T-helper 2 cell treated with Interferon-gamma antibody and Interleukin-4, amounts not matched to agents 5 μg/mL and 100 μg/mL, for 36 hours (primary cell): ENCODE results near the gene ATM.

Source experiments
- DNase-seq: peaks from one replicate; pipeline ENCODE4 v3.0.0; 2021; ENCODE audit warnings: low spot score
- H3K27ac Mint-ChIP-seq: one replicate; pipeline ENCODE4 v1.8.0; 2021; ENCODE audit warnings: mild to moderate bottlenecking, mixed read lengths
- H3K27me3 Mint-ChIP-seq: one replicate; pipeline ENCODE4 v1.8.0; 2021; ENCODE audit warnings: low read depth, mixed read lengths
- H3K36me3 Mint-ChIP-seq: one replicate; pipeline ENCODE4 v1.8.0; 2021; ENCODE audit warnings: low read depth, mixed read lengths
- H3K4me1 Mint-ChIP-seq: one replicate; pipeline ENCODE4 v1.8.0; 2021; ENCODE audit warnings: low read depth, mixed read lengths
- H3K4me3 Mint-ChIP-seq: one replicate; pipeline ENCODE4 v1.8.0; 2022; ENCODE audit warnings: mild to moderate bottlenecking, moderate library complexity, mixed read lengths
- H3K9me3 Mint-ChIP-seq: one replicate; pipeline ENCODE4 v1.8.0; 2021; ENCODE audit warnings: mixed read lengths

Gene ATM

DNA sequence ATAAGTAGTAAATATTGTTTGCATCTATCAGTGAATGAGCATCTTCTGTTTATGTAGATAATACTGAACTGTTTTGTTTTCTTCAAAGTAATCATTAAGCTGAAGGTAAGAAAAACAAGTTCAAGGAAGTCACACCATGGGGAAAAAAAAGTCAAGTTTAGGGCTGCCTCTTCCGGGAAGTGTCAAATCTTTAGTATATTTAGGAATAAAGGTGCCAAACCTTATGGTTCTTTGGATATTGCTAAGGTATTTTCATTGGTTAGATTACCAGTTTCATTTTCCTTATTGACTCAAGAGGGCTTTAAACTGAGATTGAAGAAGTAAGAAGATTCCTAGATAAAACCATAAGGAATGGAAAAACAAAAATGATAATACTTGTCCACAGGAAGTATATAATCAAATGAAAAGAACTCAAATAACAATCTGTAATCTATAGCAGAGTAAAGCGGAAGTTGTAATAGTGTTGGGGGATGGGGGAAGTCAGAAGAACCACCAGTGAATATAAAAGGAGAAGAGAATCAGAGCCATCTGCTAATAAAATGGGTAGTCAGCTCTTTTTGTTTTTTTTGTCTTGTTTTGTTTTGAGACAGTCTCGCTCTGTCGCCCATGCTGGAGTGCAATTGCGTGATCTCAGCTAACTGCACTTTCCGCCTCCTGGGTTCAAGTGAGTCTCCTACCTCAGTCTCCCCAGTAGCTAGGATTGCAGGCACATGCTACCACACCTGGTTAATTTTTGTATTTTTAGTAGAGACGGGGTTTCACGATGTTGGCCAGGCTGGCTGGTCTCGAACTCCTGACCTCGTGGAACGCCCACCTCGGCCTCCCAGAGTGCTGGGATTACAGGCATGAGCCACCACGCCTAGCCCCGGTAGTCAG is 2.3 kb downstream of the ATM start:
- Mint-ChIP-seq H3K9me3 (no peaks in the 10 kb centered on the region), H3K27ac (no peak overlapping the region), H3K4me1 (peaks cover 36% of the 10 kb centered on the region), H3K27me3 (no peaks in the 10 kb centered on the region), H3K36me3 (peaks cover 46% of the 10 kb centered on the region), H3K4me3 (no peak overlapping the region)
- DNase-seq, result peak; percentile 28

DNA sequence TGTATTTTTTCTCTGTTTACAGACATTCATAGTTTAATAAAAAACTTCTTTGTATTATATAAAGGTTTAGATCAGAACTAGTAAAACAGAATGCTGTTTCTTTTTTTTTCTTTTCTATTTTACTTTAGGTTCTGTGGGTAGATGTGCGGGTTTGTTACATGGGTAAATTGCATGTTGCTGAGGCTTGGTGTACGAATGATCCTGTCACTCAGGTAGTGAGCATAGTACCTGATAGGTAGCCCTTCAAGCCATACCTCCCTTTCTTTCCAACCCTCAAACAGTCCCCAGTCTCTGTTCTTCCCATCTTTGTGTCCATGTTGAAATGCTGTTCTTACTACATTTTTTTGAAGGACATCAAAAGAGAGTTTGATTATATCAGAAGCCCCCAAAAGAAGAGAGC is 3.2 kb downstream of the ATM start:
- H3K36me3 Mint-ChIP-seq, result peaks cover 46% of the 10 kb centered on the region
- H3K4me3 Mint-ChIP-seq, result peak overlapping the region; percentile 70
- H3K27me3 Mint-ChIP-seq, result no peaks in the 10 kb centered on the region
- H3K4me1 Mint-ChIP-seq, result peaks cover 29% of the 10 kb centered on the region
- DNase-seq, result no peak
- H3K9me3 Mint-ChIP-seq, result no peaks in the 10 kb centered on the region
- H3K27ac Mint-ChIP-seq, result peak overlapping the region; percentile 70

DNA sequence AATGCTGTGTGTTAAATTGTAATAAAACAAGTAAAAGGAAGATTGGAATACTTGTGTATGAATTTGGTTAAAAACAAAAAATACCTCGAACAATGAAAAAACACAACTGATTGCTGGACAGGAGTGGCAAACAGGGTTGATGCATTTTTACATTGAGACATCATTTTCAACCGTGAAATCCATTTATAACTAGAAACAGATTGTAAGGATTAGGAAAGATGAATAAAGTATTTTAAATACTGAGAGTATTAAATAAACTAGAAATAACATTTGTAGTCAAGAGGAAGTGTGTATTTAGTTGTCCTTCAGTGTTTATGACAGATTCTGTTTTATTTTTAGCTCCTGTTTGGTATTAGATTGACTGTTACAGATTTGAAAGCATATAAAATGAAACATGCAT is 5.4 kb downstream of the ATM start:
- Mint-ChIP-seq H3K4me1 (peaks cover 30% of the 10 kb centered on the region), H3K27me3 (no peaks in the 10 kb centered on the region), H3K36me3 (peaks cover 57% of the 10 kb centered on the region), H3K4me3 (peak overlapping the region; percentile 49), H3K27ac (peak overlapping the region; percentile 21), H3K9me3 (no peaks in the 10 kb centered on the region)
- no peak for DNase-seq

DNA sequence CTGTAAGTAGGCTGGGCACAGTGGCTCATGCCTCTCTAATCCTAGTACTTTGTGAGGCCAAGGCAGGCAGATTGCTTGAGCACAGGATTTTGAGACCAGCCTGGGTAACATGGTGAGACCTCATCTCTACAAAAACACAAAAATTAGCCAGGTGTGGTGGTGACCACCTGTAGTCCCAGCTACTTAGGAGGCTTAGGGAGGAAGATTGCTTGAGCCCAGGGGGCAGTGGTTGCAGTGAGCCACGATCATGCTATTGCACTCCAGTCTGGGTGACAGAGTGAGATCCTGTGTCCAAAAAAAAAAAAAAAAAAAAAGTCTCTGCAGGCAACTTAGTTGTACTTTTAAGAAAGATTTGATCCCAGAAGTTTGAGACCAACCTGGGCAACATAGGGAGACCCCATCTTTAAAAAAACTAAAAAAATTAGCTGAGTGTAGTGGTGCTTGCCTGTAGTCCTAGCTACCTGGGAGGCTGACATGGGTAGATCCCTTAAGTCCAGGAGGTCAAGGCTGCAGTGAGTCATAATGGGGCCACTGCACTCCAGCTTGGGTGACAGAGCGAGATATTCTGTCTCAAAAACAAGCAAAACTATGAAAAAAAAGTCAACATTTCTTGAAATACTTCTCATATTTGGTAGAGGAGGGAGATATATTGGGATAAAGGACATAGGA is 10.5 kb downstream of the ATM start:
- no peaks in the 10 kb centered on the region for H3K27me3 Mint-ChIP-seq
- no peak for DNase-seq
- peaks cover 31% of the 10 kb centered on the region for H3K4me1 Mint-ChIP-seq
- no peak overlapping the region for H3K27ac Mint-ChIP-seq
- H3K36me3 Mint-ChIP-seq, result peaks cover 70% of the 10 kb centered on the region
- no peak overlapping the region for H3K4me3 Mint-ChIP-seq
- no peaks in the 10 kb centered on the region for H3K9me3 Mint-ChIP-seq

DNA sequence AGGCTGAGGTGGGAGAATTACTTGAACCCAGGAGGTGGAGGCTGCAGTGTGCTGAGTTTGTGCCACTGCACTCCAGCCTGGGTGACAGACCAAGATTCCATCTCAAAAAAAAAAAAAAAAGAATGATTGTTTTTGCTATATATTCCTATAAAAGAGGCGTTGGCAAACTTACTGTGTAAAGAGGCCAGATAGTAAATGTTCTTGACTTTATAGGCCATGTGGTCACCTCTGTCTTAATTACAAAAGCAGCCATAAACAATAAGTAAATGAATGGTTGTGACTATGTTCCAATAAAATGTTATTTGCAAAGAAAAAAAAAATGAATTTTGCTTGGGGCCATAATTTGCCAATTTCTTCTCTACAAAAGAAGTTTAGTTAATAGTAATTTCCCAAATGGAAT is 12.3 kb downstream of the ATM start:
- Mint-ChIP-seq H3K4me1 (peaks cover 41% of the 10 kb centered on the region), H3K27me3 (no peaks in the 10 kb centered on the region), H3K9me3 (peaks cover 5% of the 10 kb centered on the region), H3K4me3 (no peak overlapping the region), H3K27ac (no peak overlapping the region), H3K36me3 (peaks cover 68% of the 10 kb centered on the region)
- DNase-seq, result no peak

DNA sequence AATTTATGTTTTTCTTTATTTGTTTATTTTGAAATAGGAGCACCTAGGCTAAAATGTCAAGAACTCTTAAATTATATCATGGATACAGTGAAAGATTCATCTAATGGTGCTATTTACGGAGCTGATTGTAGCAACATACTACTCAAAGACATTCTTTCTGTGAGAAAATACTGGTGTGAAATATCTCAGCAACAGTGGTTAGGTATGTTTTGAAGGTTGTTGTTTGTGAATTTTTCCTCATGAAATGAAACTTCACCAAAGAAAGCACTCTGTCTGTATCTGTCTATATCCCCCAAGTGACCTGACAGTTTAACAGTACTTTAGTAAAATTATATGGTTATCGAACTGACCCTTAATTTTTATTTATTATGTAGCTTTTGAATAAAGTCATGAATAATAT is 12.8 kb downstream of the ATM start:
- Mint-ChIP-seq H3K4me1 (peaks cover 45% of the 10 kb centered on the region), H3K27me3 (no peaks in the 10 kb centered on the region), H3K27ac (peak overlapping the region; percentile 93), H3K9me3 (peaks cover 7% of the 10 kb centered on the region), H3K4me3 (peak overlapping the region; percentile 77), H3K36me3 (peaks cover 68% of the 10 kb centered on the region)
- no peak for DNase-seq

DNA sequence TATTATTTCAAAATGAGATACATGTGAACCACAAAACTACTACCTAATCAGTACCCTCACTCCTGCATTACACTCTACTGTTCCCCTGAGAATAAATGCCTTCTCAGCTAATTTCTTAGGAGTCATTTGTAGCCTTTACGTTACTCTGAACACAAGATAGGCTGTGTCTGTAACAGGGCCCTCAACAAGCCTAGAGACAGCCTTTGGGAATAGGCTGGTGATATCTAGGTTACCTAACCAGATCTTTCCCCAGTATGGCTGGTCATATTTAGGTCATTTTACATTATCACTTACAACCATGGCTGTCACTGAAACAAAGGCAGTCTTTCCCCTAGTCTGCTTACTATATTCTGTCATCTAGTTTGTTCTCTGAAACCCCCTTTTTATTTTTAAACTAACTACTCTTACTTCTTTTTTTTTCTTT is 14.2 kb downstream of the ATM start:
- no peaks in the 10 kb centered on the region for H3K27me3 Mint-ChIP-seq
- peak overlapping the region; percentile 77 for H3K4me3 Mint-ChIP-seq
- H3K27ac Mint-ChIP-seq, result peak overlapping the region; percentile 93
- H3K4me1 Mint-ChIP-seq, result peaks cover 56% of the 10 kb centered on the region
- DNase-seq, result no peak
- peaks cover 69% of the 10 kb centered on the region for H3K36me3 Mint-ChIP-seq
- peaks cover 7% of the 10 kb centered on the region for H3K9me3 Mint-ChIP-seq

DNA sequence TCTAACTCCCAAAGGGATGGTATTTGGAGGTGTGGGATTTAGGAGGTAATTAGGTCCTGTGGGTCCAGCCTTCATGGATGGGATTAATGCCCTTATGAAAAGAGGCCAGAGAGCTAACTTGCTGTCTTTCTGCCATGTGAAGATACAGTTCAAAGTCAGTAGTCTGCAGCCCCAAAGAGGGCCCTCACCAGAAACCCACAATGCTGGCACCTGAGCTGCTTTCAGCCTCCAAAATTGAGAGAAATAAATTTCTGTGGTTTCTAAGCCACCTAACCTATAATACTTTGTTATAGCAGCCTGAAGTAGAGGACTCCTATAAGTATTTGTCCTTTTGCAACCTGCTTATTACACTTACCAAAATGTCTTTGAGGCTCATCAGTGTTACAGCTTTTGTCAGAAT is 16.2 kb downstream of the ATM start:
- H3K4me3 Mint-ChIP-seq, result peak overlapping the region; percentile 49
- H3K36me3 Mint-ChIP-seq, result peaks cover 68% of the 10 kb centered on the region
- peak overlapping the region; percentile 48 for H3K27ac Mint-ChIP-seq
- peaks cover 7% of the 10 kb centered on the region for H3K9me3 Mint-ChIP-seq
- H3K27me3 Mint-ChIP-seq, result no peaks in the 10 kb centered on the region
- DNase-seq, result no peak
- peaks cover 64% of the 10 kb centered on the region for H3K4me1 Mint-ChIP-seq

DNA sequence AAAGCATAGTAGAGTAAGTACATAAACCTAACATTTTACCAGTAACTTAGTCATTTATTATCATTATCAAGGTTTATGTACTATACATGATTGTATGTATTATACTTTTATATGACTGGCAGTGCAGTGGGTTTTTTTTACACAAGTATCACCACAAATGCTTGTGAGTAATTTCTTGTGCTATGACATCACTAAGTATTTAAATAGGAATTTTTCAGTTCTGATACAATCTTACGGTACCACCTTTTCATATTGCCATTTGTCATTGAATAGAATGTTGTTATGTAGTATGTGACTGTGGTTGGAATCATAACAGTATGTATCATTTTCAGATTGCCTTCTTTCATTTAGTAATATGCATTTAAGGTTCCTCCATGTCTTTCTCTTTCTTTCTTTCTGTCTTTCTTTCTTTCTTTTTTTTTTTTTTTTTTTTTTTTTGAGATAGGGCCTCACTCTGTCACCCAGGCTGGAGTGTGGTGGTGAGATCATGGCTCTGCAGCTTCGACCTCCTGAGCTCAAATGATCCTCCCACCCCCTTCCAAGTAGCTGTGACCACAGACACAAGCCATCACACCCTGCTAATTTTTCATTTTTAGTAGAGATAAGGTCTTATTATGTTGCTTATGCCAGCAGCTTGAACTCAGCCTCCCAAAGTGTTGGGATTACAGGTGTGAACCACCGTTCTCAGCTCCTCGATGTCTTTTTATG is 18.6 kb downstream of the ATM start:
- peaks cover 66% of the 10 kb centered on the region for H3K36me3 Mint-ChIP-seq
- H3K4me1 Mint-ChIP-seq, result peaks cover 51% of the 10 kb centered on the region
- peak overlapping the region; percentile 46 for H3K4me3 Mint-ChIP-seq

DNA sequence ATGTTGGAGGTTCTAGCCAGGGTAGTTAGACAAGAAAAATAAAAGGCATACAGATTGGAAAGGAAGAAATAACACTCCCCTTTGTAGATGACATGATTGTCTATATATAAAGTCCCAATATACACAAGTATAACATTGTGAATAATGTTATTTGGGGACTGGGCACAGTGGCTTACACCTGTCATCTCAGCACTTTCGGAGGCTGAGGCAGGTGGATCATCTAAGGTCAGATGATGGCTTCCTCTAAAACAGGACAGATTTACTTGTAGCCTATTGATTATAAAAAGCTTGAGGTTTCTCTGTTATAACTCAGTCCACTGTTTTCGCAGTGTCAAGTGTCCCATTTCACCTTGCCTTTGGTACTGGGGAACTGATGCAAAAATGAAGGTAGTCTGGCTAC is 19.6 kb downstream of the ATM start:
- Mint-ChIP-seq H3K27me3 (no peaks in the 10 kb centered on the region), H3K4me3 (peak overlapping the region; percentile 1), H3K9me3 (peaks cover 7% of the 10 kb centered on the region), H3K36me3 (peaks cover 66% of the 10 kb centered on the region), H3K27ac (peak overlapping the region; percentile 37), H3K4me1 (peaks cover 43% of the 10 kb centered on the region)
- DNase-seq, result no peak

More for the DNA sequence above, 18.6 kb downstream of the ATM start:
- Mint-ChIP-seq H3K27me3 (no peaks in the 10 kb centered on the region), H3K27ac (peak overlapping the region; percentile 57), H3K9me3 (peaks cover 7% of the 10 kb centered on the region)
- peak; percentile 36 for DNase-seq

DNA sequence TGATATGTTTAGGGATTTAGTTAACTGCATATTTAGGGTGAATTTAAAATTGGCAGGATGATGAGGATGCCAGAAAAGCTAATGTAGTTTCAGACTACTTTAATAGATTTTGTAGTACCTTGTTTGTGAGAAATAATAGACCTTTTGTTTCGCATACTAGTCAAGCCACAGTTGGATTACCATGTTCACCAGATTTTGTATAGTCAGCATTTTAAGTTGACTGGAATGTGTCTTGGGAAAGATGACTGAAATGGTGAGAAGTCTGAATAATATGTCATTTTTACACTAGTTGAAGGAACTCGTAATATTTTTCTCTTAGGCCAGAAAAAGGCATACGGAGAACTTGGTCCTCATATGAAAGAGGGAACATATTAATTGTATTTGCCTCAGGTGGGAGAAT is 23.4 kb downstream of the ATM start:
- Mint-ChIP-seq H3K36me3 (peaks cover 65% of the 10 kb centered on the region), H3K4me3 (no peak overlapping the region), H3K27me3 (no peaks in the 10 kb centered on the region), H3K9me3 (no peaks in the 10 kb centered on the region), H3K4me1 (peaks cover 26% of the 10 kb centered on the region), H3K27ac (no peak overlapping the region)
- no peak for DNase-seq

DNA sequence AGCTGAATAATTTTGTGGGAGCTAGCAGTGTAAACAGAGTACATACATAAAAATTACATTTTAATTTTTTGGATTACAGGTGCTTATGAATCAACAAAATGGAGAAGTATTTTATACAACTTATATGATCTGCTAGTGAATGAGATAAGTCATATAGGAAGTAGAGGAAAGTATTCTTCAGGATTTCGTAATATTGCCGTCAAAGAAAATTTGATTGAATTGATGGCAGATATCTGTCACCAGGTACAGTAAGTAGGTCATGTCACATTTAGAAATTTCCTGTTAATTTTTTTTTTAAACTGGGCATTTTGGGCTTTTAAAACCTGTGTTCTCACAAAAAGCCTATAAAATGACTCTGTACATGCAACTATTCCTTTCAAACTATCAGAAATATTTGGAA is 24.0 kb downstream of the ATM start:
- peaks cover 63% of the 10 kb centered on the region for H3K36me3 Mint-ChIP-seq

DNA sequence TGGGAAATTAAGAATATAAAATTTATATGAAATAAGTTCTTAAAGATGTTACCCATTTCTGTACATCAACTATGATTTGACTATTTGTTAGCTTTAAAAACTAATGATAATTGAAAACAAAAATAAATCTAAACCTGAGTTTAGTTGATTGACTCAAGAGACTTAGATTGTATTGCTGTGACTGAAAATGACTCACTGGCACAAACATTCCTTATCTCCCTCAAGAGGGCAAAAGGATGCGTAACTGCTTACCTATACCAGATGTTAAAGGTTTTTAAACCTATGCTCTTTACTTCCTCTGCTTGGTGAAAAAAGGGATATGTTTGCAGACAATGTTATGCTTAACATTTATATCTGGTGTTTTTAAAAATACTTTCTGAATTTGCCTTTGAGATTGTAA is 30.3 kb downstream of the ATM start:
- H3K27ac Mint-ChIP-seq, result no peak overlapping the region
- H3K36me3 Mint-ChIP-seq, result peaks cover 73% of the 10 kb centered on the region
- H3K4me1 Mint-ChIP-seq, result peaks cover 10% of the 10 kb centered on the region

More for the DNA sequence above, 24.0 kb downstream of the ATM start:
- Mint-ChIP-seq H3K9me3 (no peaks in the 10 kb centered on the region), H3K4me1 (peaks cover 21% of the 10 kb centered on the region), H3K27me3 (no peaks in the 10 kb centered on the region), H3K4me3 (no peak overlapping the region), H3K27ac (no peak overlapping the region)
- no peak for DNase-seq

DNA sequence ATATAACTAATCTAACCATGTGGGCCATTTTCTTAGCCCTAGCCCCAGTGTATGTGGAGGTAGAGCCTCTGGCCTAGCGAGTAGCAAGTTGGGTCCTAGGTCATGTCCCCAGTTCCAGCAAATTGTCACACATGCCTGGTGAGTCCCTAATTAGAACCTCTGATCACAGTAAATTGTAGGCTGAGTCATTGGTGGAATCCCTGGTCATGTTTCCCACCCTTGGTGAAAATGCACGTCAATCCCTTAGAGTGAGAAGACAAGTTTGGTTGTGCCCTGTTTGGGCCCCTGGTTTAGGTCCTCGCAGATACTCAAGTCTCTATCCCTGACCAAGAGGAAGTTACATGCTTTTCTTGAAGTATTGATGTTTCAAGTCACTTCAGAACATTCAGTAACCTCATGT is 46.7 kb downstream of the ATM start:
- Mint-ChIP-seq H3K4me1 (peaks cover under 1% of the 10 kb centered on the region), H3K27me3 (no peaks in the 10 kb centered on the region), H3K36me3 (peaks cover 57% of the 10 kb centered on the region), H3K4me3 (no peak overlapping the region), H3K9me3 (peaks cover 7% of the 10 kb centered on the region), H3K27ac (no peak overlapping the region)
- DNase-seq, result no peak

More for the DNA sequence above, 30.3 kb downstream of the ATM start:
- no peak overlapping the region for H3K4me3 Mint-ChIP-seq
- H3K9me3 Mint-ChIP-seq, result no peaks in the 10 kb centered on the region
- no peaks in the 10 kb centered on the region for H3K27me3 Mint-ChIP-seq
- DNase-seq, result no peak
